Measurements from ENCODE around the gene FAM163B.

FAM163B gene

GRCh38 chr9:133543772-133544467 is 65.3 kb downstream of the FAM163B start:
- DNase-seq (ENCODE audit: low spot score): no peak

- DNase-seq (ENCODE audit: low spot score): no peak
These were observed 67.2 kb downstream of the FAM163B start for GRCh38 chr9:133542002-133542401.

- no peak for DNase-seq (ENCODE audit: low spot score)
These were observed 68.5 kb downstream of the FAM163B start for GRCh38 chr9:133540698-133541025.

GRCh38 chr9:133539991-133540697 is 69.0 kb downstream of the FAM163B start:
- peak; percentile 51 for DNase-seq (ENCODE audit: low spot score)

GRCh38 chr9:133538851-133539833 is 70.0 kb downstream of the FAM163B start:
- DNase-seq (ENCODE audit: low spot score): peak; percentile 40

GRCh38 chr9:133538176-133538575 is 71.0 kb downstream of the FAM163B start:
- no peak for DNase-seq (ENCODE audit: low spot score)

- DNase-seq (ENCODE audit: low spot score): no peak
These were observed 71.9 kb downstream of the FAM163B start for GRCh38 chr9:133537257-133537656.

GRCh38 chr9:133536536-133536935 is 72.7 kb downstream of the FAM163B start:
- DNase-seq (ENCODE audit: low spot score): no peak

- DNase-seq (ENCODE audit: low spot score): no peak
These were observed 73.1 kb downstream of the FAM163B start for GRCh38 chr9:133536080-133536479.

GRCh38 chr9:133535306-133535877 is 73.8 kb downstream of the FAM163B start:
- no peak for DNase-seq (ENCODE audit: low spot score)

- peak; percentile 73 for DNase-seq (ENCODE audit: low spot score)
These were observed 74.6 kb downstream of the FAM163B start, which contains the start of gene ADAMTSL2 for GRCh38 chr9:133534346-133535291. Gene ADAMTSL2, plus strand, starts transcription at chr9:133534704. Its CDS starts 2,009 bp downstream, at chr9:133536713.

- peak; percentile 44 for DNase-seq (ENCODE audit: low spot score)
These were observed 75.3 kb downstream of the FAM163B start for GRCh38 chr9:133533857-133534256.

- peak; percentile 74 for DNase-seq (ENCODE audit: low spot score)
These were observed 76.1 kb downstream of the FAM163B start for GRCh38 chr9:133532937-133533668.

GRCh38 chr9:133531293-133531692 is 77.9 kb downstream of the FAM163B start:
- DNase-seq (ENCODE audit: low spot score): no peak

- DNase-seq (ENCODE audit: low spot score): no peak
These were observed 79.3 kb downstream of the FAM163B start for GRCh38 chr9:133529874-133530273.

GRCh38 chr9:133529457-133529856 is 79.7 kb downstream of the FAM163B start:
- no peak for DNase-seq (ENCODE audit: low spot score)

- DNase-seq (ENCODE audit: low spot score): no peak
These were observed 80.3 kb downstream of the FAM163B start for GRCh38 chr9:133528876-133529241.

- no peak for DNase-seq (ENCODE audit: low spot score)
These were observed 81.0 kb downstream of the FAM163B start for GRCh38 chr9:133528001-133528875.

- DNase-seq (ENCODE audit: low spot score): peak; percentile 58
These were observed 81.7 kb downstream of the FAM163B start for GRCh38 chr9:133527444-133527920.
